Suprapubic skin (tissue), 3 donors: Measurements from ENCODE around the gene FAM78B.

Experiments used
- POLR2AphosphoS5 ChIP-seq, 3 donors: sonication (generic); formaldehyde crosslinking; IDR thresholded peaks; one replicate each; pipeline ENCODE4 v1.6.1; 2017; ENCODE audit warnings: antibody characterized with exemption in 3 of 3
- TF ChIP-seq, protein P1 (sequence below), 2 donors: fragments of 200-600 bp in 1 of 2; fragments of 450-650 bp in 1 of 2; sonication (generic) in 1 of 2; IDR thresholded peaks; one replicate each; pipeline ENCODE4 v1.5.1; 2016 to 2019; ENCODE audit warnings: antibody characterized with exemption in 2 of 2, mild to moderate bottlenecking in 1 of 2, moderate library complexity in 1 of 2

- no peak for TF ChIP-seq POLR2AphosphoS5 (IDR thresholded peaks at IDR 0.05)
- TF ChIP-seq, protein P1, sequence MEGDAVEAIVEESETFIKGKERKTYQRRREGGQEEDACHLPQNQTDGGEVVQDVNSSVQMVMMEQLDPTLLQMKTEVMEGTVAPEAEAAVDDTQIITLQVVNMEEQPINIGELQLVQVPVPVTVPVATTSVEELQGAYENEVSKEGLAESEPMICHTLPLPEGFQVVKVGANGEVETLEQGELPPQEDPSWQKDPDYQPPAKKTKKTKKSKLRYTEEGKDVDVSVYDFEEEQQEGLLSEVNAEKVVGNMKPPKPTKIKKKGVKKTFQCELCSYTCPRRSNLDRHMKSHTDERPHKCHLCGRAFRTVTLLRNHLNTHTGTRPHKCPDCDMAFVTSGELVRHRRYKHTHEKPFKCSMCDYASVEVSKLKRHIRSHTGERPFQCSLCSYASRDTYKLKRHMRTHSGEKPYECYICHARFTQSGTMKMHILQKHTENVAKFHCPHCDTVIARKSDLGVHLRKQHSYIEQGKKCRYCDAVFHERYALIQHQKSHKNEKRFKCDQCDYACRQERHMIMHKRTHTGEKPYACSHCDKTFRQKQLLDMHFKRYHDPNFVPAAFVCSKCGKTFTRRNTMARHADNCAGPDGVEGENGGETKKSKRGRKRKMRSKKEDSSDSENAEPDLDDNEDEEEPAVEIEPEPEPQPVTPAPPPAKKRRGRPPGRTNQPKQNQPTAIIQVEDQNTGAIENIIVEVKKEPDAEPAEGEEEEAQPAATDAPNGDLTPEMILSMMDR (IDR thresholded peaks at IDR 0.05) = no peak
These were observed 23.6 kb upstream of the FAM78B start for GRCh38 chr1:166190400-166190799.
